ENCODE results near the gene GAK. TPM values are rescaled to one million over a fixed set of nuclear protein-coding genes. Genes with fewer than 3 reads are reported as not detected.

The GAK gene
- total and polyA plus RNA-seq, 2 of the 4 experiments (the other 2 are of a cell fraction), result 45.1 to 133 TPM

DNA sequence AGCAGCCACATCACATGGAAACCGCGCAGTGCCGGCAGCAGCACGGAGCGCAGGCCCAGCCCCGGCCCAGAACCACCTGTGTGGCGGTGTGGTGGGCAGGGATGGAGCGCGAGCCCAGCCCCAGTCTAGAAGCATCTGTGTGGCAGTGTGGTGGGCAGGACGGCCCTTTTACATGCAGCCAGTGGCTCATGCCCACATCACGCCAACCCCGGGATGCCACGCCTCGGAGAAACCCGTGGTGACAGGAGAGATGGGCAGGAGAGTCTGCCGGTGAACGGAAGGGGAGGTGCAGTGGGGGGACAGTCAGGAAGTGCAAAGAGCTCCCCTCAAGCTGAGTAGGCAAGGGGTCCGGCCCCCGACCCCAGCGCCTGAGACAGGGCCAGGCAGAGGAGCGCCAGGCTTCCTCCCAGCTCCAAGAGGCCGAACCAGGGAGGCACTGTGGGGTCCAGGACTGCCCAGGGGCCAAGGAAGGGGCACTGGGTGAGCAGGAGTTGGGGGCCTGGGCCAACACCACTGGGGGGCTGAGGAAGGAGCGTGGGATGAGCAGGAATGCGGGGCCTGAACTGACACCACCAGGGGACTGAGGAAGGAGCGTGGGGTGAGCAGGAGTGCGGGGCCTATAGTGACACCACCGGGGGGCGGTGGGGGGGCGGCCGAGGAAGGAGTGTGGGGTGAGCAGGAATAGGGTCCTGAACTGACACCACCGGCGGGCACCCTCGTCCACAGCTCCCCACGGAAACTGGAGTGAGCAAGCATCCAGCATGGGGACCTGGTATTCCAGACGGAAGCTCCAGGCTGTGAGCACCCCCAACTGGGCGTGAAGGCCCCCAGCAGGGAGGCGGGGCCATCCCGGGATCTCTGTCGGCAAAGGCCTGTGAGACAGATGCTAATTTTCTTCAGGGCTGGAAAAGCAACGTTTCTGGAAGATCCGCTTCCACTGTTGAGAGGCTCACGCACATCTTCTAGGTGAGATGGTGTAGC is 28.8 kb downstream of the GAK start (continued):
- TF ChIP-seq RAD21 (IDR thresholded peaks at IDR 0.05; ENCODE audit: low read length), result no peak

- Histone ChIP-seq H3K4ac (ENCODE audit: low read depth, low read length) (no peak overlapping the region), H3K56ac (ENCODE audit: extremely low read depth, insufficient read depth, low read length) (no peak overlapping the region), H3K9me3 (ENCODE audit: control insufficient read depth, insufficient read depth, low read length) (no peaks in the 10 kb centered on the region), H2BK20ac (ENCODE audit: low read depth, low read length) (no peak overlapping the region), H4K5ac (ENCODE audit: low read depth, low read length) (no peak overlapping the region), H2BK15ac (ENCODE audit: low read depth, low read length) (no peak overlapping the region), H2AFZ (replicated peaks; ENCODE audit: low read length, poor library complexity) (no peak overlapping the region), H3K4me2 (ENCODE audit: low read depth, low read length) (no peak overlapping the region), H2AK9ac (replicated peaks; ENCODE audit: low read depth, low read length, poor library complexity) (no peak overlapping the region), H3K14ac (replicated peaks; ENCODE audit: low read depth, low read length) (no peak overlapping the region), H3K18ac (ENCODE audit: low read depth, low read length) (no peak overlapping the region), H2AK5ac (ENCODE audit: low read depth, low read length) (no peak overlapping the region), H3K36me3 (ENCODE audit: control insufficient read depth, insufficient read depth, low read length) (peaks cover 44% of the 10 kb centered on the region), H3K9me1 (ENCODE audit: insufficient read depth, low read length) (peaks cover 7% of the 10 kb centered on the region; the same call in 1 of the 2 replicates), H3K23ac (ENCODE audit: low read depth, low read length) (no peak overlapping the region), H2BK120ac (ENCODE audit: low read depth, low read length) (no peak overlapping the region), H2BK5ac (ENCODE audit: low read depth, low read length, poor library complexity, severe bottlenecking) (no peak overlapping the region), H3K79me1 (ENCODE audit: low read depth in 1 of 2, low read length in 2 of 2) (peaks cover 20 to 67% of the 10 kb centered on the region in 2 experiments; a peak in 3 of 4 replicates), H3K4me3 (ENCODE audit: insufficient read depth, low read depth, low read length) (no peak overlapping the region), H3K27ac (ENCODE audit: insufficient read depth, low read length) (no peak overlapping the region), H4K20me1 (ENCODE audit: insufficient read depth, low read length) (peaks cover 39% of the 10 kb centered on the region), H3K27me3 (ENCODE audit: control insufficient read depth, insufficient read depth, low read length) (no peaks in the 10 kb centered on the region), H3K4me1 (ENCODE audit: control insufficient read depth, insufficient read depth, low read length) (no peaks in the 10 kb centered on the region), H3K9ac (ENCODE audit: low read depth, low read length) (no peak overlapping the region), H4K91ac (ENCODE audit: insufficient read depth, low read depth, low read length) (no peak overlapping the region), H4K8ac (ENCODE audit: low read depth in 2 of 2, low read length in 2 of 2) (no peak overlapping the region)
- in situ Hi-C loops (cut with MboI; ENCODE audit: low sequenced_read_pairs), result no loop called here
- ATAC-seq (ENCODE audit: low read depth), result no peak
- TF ChIP-seq MXI1 (IDR thresholded peaks at IDR 0.05; ENCODE audit: borderline replicate concordance, low read depth, low read length) (no peak), RAD21 (IDR thresholded peaks at IDR 0.05; ENCODE audit: low read length) (no peak), MAFK (IDR thresholded peaks at IDR 0.05; ENCODE audit: low read depth, low read length) (no peak), CTCF (conservative IDR thresholded peaks at IDR 0.05; ENCODE audit: low read depth, low read length) (no peak), SMC3 (IDR thresholded peaks at IDR 0.05; ENCODE audit: low read depth, low read length) (no peak), NFE2L2 (IDR thresholded peaks at IDR 0.05; ENCODE audit: low read depth, low read length) (no peak), FOS (IDR thresholded peaks at IDR 0.05; ENCODE audit: low read depth, low read length) (no peak)
- TF ChIP-seq, protein P1, sequence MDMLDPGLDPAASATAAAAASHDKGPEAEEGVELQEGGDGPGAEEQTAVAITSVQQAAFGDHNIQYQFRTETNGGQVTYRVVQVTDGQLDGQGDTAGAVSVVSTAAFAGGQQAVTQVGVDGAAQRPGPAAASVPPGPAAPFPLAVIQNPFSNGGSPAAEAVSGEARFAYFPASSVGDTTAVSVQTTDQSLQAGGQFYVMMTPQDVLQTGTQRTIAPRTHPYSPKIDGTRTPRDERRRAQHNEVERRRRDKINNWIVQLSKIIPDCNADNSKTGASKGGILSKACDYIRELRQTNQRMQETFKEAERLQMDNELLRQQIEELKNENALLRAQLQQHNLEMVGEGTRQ (IDR thresholded peaks at IDR 0.05; ENCODE audit: low read depth, low read length), result no peak
- DNase-seq, result no peak
- dilution Hi-C loops (cut with HindIII; ENCODE audit: low sequenced_read_pairs, unreplicated experiment), result no loop called here
- intact Hi-C loops (cut with micrococcal nuclease), result no loop called here
- WGBS, 2 experiments (ENCODE audit: extremely low coverage in 2 of 2, insufficient read length in 1 of 2), result 92% methylated on average over 12 of the region's 28 CpGs; no CpG with 5 or more reads in 1 of the 2 experiments
- no TSS peak for BruUV-seq (replicated peaks)
- POLR2A ChIA-PET (ENCODE audit: unreplicated experiment), result no interaction called here
- CTCF ChIA-PET, result no interaction called here
These were observed 30.8 kb downstream of the GAK start for GRCh38 chr4:901192-901910.

All from IMR-90 (cell line).